GM12801 (cell line): ENCODE results near the gene CLVS2.

Experiments
- TF ChIP-seq, protein P1 (sequence below): IDR thresholded peaks from one replicate; pipeline ENCODE4 v1.5.1; 2011; ENCODE audit warnings: control low read depth; ENCODE audit not compliant: insufficient read length; ENCODE audit errors: extremely low read depth

CLVS2 gene

GRCh38 chr6:123053602-123054225, 57.7 kb downstream of the CLVS2 start:
- TF ChIP-seq, protein P1, sequence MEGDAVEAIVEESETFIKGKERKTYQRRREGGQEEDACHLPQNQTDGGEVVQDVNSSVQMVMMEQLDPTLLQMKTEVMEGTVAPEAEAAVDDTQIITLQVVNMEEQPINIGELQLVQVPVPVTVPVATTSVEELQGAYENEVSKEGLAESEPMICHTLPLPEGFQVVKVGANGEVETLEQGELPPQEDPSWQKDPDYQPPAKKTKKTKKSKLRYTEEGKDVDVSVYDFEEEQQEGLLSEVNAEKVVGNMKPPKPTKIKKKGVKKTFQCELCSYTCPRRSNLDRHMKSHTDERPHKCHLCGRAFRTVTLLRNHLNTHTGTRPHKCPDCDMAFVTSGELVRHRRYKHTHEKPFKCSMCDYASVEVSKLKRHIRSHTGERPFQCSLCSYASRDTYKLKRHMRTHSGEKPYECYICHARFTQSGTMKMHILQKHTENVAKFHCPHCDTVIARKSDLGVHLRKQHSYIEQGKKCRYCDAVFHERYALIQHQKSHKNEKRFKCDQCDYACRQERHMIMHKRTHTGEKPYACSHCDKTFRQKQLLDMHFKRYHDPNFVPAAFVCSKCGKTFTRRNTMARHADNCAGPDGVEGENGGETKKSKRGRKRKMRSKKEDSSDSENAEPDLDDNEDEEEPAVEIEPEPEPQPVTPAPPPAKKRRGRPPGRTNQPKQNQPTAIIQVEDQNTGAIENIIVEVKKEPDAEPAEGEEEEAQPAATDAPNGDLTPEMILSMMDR: no peak

GRCh38 chr6:123055256-123055655, 59.2 kb downstream of the CLVS2 start:
- TF ChIP-seq, protein P1: no peak

- TF ChIP-seq, protein P1: no peak
Observed at GRCh38 chr6:123062670-123063069, 66.6 kb downstream of the CLVS2 start.

DNA sequence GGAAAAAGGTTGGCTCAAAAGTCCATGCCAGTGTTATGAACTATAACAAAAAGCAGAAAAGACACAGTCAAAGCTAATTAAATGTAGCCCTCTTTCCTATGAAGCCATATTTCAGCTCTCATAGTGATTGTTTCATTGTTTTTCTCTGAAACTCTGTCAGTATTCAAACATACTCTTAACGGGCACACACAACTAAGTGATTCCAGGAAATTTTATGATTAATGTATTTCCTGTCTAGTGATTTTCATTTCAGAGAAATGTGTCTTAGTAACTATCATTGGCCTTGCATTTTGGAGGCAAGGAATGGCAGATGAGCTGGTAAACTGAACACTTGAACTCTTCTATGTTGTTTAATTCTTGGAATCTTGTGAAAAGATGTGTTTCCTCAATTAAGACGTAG, 68.0 kb downstream of the CLVS2 start:
- TF ChIP-seq, protein P1: no peak

DNA sequence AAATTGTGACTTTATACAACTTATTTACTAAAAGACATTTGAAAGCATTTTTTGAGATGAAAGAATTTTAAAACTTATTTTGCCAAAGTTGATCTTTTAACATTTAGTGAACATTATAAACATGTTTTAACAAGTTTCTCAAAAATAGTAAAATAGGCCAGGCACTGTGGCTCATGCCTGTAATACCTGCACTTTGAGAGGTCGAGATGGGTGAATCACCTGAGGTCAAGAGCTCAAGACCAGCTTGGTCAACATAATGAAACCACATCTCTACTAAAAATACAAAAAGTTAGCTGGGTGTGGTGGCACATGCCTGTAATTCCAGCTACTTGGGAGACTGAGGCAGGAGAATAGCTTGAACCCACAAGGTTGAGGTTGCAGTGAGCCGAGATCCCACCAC, 78.6 kb downstream of the CLVS2 start:
- TF ChIP-seq, protein P1: no peak

- TF ChIP-seq, protein P1: no peak
Observed at GRCh38 chr6:123085403-123085802, 89.4 kb downstream of the CLVS2 start.

DNA sequence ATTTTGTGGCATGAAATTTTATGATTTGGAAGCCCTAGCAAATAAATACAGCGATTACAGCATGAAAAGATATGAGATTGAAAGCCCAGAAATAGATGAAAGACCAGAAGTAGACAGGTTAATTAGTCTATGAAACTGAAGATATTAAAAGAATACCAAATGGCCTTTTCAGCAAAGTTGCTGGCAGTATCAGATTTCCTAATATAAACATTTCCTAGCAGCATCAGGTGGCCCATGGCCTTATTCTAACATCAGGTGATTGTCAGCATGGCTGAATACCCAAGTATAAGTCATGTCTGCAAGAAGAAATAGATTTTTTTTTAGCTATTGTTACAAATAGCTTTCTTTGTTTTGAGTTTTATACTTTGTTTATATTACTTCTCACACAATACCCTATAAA, 93.2 kb downstream of the CLVS2 start:
- TF ChIP-seq, protein P1: no peak
